GM21825 (cell line): ENCODE results near the gene FAM114A2.

Experiments
- ATAC-seq: cut with Tn5 transposase; IDR thresholded peaks from one replicate; pipeline ENCODE4 v1.9.1; 2021; ENCODE audit warnings: mild to moderate bottlenecking, moderate library complexity; ENCODE audit not compliant: unreplicated experiment

FAM114A2 gene

DNA sequence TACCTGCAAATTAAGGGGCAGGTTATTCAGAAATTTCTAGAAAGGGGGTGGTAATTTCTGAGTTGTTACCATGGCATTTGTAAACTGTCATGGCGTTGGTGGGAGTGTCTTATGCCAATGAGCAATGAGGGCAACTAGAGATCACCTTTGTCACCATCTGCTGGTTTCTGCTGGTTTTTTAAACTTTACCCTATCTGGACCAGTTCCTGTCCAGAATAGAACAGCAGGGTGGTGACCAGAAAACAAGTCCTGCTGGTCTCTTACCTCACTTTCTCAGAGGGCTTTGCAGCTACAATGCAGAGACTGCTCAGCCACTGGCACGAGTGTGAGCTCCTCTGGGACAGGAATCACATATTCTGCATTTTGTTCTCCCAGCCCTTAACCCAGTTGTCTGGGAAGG, 51.4 kb downstream of the FAM114A2 start:
- no peak for ATAC-seq

DNA sequence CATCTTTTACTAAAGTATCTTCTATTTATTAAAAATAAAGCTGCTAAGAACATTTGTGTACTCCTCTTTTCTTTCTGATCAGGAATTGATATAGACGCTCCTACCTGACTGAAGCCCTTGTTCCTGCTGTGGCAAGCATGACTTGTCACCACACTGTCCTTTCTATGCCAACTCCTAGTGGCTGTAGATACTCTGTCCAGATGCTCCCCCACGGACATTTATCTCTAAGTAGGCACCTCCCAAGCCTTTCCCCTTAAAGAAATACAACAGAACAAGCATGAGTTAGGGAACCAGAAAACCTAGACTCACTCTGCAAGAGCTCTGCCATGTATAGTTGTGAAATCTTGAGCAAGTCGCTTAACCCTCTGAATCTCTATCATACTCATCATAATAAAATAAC, 53.2 kb downstream of the FAM114A2 start:
- ATAC-seq, result no peak

GRCh38 chr5:153983885-153984284, 54.8 kb downstream of the FAM114A2 start:
- ATAC-seq, result no peak

DNA sequence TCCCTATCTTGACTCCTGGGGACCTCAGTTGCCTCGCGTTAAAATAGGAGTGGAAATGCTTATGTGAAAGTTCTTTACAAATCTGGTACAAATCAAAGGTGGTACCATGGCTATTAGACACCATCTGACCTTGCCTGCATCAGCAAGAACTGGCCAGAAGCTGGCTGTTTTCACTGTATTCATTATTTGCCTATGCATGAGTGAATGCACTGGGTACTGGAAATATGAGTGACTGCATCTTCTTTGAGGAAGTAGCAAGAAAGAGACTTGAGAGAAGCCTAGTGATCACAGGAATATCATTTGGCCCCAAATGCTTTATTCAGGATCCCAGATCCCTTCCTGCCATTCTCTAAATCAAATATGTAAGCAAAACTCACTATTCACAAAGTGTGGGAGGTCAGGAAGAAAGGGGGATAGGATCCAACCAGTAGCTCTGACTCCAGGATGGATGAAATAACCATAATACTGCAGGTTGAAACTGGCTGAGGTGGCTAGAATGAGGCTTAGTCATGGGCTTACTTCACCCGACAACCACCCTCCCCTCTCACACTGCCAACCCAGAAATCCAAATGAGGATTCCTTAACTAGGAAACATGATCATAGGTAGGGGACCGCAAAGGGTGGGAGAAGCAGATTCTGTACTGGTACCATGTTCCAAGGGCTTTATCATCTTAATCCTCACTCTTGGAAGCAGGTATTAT, 56.7 kb downstream of the FAM114A2 start:
- no peak for ATAC-seq

- ATAC-seq, result no peak
These were observed 59.5 kb downstream of the FAM114A2 start for GRCh38 chr5:153979028-153979783.

DNA sequence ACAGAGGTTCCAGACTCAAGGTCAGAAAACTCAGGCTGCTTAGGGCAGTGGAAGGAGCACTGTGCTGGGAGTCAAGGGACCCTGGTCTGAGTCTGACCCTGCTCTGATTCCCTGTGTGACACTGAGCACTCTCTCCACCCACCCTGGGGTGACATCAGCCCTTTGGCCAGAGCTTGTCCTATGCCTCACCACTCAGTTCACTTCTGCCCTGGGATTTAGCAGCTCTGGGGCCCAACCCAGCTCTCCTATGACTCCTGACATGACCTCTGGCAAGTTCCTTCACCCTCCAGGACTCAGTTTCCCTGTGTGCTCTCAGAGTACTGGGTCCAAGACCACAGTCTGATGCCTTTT, 63.9 kb downstream of the FAM114A2 start:
- no peak for ATAC-seq

DNA sequence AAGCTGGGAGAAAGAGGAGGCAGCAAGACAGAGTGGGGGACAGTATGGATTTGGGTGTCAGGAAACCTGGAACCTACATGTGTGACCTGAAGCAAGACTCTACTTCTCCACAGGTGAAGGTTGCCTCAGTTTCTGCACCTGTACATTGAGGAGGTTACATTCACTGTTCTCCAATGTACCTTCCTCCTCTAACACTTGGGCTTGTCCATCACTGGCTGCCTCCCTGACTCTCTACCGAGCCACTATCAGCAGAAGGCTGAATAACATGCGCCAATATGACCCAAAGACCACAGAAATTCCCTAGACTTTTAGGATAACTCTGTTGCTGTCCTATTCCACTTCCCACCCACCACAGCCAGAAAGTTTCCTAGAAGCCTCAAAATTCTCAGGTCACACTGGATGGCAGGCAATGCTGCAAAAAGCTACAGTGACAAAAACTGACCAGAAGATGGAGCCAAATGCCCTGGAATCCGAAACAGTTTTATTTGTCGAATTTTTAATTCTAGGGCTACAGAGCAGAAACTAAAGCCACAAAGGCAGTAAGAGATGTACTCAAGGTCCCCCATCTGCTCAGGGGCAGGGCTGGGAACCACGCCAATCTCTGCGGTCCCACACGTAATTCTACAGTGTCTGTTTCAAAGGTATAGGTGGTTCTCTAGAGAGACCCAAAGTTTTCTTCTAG, 64.4 kb downstream of the FAM114A2 start:
- no peak for ATAC-seq

DNA sequence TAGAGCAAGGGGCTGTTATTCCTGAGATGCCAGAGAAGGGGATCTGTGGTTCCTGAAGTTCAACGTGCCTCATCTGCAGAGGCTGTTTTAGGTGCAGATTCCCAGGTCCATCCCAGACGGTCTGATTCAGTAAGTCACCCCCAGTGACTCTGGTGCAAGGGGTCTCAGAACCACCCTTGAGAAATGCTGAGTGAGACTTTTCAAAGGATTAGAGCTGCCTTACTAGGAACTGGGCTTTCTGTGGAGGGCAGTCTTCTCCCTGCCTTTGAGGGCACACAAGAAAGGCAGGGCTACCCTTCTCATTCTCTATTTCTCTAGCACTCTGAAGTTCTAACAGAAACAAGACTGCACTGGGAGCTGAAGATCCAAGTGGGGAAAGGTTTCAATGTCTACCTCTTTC, 66.5 kb downstream of the FAM114A2 start:
- no peak for ATAC-seq

GRCh38 chr5:153970496-153970895, 68.2 kb downstream of the FAM114A2 start:
- ATAC-seq, result no peak

GRCh38 chr5:153969563-153969895, 69.2 kb downstream of the FAM114A2 start:
- ATAC-seq, result no peak

DNA sequence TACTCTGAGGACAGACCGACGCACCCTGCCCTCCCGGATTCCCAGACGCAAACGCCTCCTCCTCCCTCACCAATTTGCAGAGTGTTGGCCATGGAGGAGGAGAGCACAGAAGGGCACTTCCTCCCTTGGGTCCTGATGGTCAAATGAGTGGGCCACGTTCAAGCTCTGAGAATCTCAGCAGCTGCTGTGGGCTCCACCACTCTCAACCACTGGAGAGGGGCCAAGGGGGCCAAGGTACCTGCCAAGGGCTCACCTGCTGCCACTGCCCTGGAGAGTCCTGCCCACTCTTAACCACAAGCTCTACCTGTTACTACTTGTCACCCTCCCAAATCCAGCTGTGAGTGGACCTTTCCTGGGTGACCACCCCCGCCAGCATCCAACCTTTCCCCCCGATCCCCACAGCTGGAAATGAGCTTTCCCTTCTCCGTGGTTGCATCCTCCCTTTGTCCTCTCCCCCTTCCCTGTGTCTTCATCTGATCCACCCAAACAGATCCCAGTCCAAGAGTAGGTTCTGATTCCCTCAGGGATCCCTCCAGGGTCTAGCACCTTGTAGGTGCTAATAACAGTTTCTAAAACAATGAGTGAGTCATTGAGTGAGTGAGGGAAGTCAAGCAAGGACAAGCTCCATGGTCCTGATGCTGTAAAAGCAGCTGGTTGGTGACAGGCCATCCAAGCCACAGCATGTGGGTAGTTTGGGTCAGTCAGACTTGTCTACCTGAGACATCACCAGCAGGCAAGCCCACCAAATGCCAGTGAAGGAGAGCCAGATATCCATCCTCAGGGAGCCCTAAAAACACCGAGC, 69.7 kb downstream of the FAM114A2 start:
- ATAC-seq, result no peak

- peak; percentile 70 for ATAC-seq
These were observed 73.6 kb downstream of the FAM114A2 start for GRCh38 chr5:153964880-153965645.

- no peak for ATAC-seq
These were observed 74.4 kb downstream of the FAM114A2 start for GRCh38 chr5:153964191-153964879.

DNA sequence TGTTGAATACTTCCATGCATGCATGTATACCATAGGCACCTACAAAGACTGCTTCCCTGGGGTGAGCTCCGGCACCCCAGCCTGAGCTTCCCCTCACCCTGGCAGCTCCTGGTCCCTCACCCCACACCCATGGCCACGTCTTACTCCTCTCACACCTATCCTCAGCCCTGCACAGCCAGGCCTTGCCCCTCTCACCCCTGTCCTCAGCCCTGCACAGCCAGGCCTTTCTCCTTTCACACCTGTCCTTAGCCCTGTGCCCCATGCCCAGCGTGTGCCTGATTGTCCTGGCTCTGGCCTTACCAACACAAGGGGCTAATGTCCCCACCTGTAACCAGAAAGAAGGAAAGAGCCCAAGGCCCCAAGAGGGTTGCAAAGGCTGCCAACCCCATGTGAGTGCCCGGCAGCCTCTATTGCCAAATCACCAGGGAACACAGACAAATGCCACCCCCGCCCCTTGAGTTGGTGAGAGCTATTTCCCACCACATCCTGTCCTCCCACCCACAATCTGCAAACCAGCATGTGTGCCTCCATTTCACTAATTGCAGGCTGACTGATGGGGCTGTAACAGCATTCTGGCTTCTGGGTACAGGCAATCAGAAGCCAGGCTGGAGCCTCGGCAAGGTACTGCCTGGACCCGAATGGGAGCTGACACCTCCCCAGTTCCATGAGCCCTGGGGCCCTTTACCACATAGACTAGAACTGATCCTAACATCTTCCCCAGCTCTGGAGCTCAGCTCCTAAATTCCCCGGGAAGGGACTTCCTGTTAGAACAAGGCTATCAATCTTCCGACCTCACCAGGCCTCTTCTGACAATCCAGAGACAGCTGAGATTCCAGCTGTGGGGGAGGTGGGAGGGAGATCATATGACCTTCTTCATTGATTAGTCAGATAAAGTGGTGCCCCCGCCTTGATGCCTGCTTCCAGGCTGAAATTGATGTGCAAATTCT, 78.2 kb downstream of the FAM114A2 start:
- ATAC-seq, result no peak

DNA sequence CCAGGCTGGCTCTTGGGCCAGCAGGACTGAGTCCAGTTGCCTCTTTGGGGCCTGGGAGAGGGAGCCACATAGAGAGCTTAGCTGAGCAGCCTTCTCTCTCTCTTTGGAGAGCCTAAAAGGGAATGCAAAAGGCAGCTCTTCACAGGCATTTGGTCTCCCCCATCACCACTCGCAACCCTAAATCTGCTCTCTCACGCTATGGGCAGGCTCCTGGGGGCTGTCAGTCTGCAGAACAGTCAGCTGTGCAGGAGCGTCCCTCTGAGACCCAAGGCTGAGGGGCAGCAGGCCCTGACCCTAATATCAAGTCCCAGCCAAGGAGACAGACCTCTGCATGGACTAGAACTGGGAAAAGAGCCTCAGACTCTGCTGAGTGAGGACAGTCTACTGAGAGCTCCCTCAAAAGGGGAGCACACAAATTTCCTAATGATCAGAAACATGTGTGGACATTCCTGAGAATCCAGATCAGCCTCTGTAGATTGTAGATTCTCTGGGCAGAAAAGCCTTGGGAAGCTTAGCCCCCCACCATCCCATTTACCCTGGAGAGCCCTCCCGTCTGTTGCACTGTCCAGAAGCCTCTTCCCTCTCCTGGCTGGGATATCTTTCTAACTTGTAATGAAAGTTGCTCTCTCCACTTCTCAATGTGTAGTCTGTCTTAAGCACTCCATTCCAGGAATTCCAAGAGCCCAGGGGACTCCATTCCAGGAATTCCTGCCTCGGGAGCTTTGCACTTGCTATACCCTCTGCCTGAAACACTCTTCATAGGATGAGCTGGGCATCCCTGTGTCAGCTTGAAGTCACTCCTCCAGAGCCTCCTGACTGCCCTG, 79.4 kb downstream of the FAM114A2 start:
- no peak for ATAC-seq

DNA sequence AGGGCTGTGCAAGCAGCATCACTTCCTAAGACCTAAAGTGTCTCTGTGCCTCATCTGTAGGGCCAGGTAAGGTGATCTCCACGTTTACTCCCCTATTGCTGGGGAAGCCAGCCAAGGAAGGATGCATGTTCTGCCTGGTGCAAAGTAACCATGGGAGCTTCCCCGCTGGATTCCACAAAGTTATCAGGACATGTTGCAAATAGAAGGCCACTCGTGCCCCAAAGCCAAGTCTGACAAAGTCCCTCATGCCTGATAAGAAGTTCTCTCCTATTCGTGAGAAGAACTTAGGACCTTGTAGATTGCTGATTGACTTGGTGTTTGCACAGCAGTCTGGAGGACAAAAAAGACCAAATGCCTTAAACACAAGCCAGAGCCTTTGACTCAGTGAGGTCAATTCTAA, 81.5 kb downstream of the FAM114A2 start:
- ATAC-seq, result no peak

GRCh38 chr5:153953411-153953810, 85.3 kb downstream of the FAM114A2 start:
- ATAC-seq, result no peak

DNA sequence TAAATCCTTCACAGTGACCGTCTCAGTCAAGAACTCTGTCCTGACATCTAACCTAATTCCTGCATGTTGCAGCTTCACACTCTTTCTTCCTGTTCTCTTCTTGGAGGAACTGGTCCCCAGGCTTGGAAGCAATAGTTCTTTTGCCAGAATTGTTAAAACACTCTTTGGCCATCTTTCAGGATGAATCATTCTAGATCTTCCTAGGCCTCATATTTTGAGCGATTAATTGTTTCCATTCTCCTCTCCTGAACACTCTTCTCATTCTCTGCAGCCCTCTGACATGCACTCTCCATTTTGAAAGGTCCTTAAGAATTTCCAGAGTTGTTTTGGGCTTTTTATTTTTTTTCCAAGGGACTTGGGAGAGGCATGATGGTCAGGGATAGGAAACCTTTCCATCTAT, 85.8 kb downstream of the FAM114A2 start:
- ATAC-seq, result no peak
